Measurements from ENCODE around the gene YY1.

The YY1 gene

DNA sequence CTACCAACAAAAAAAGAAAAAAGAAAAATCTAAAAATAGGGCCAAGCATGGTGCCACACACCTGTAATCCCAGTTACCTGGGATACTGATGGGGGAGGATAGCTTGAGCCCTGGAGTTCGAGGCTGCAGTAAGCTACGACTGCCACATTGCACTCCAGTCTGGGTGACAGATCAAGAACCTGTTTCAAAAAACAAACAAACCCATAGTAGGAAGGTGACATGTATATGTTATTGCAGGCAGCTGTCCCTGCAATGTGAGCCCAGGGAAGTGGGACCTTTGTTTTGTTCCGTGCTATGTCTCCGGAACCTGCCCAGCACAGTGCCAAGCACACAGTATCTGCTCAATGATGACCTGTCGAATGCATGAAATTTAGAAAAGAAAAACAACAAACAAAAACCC, 37.2 kb upstream of the YY1 start (continued):
- TF ChIP-seq, protein P1, sequence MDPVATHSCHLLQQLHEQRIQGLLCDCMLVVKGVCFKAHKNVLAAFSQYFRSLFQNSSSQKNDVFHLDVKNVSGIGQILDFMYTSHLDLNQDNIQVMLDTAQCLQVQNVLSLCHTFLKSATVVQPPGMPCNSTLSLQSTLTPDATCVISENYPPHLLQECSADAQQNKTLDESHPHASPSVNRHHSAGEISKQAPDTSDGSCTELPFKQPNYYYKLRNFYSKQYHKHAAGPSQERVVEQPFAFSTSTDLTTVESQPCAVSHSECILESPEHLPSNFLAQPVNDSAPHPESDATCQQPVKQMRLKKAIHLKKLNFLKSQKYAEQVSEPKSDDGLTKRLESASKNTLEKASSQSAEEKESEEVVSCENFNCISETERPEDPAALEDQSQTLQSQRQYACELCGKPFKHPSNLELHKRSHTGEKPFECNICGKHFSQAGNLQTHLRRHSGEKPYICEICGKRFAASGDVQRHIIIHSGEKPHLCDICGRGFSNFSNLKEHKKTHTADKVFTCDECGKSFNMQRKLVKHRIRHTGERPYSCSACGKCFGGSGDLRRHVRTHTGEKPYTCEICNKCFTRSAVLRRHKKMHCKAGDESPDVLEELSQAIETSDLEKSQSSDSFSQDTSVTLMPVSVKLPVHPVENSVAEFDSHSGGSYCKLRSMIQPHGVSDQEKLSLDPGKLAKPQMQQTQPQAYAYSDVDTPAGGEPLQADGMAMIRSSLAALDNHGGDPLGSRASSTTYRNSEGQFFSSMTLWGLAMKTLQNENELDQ (tag by site-specific recombination; IDR thresholded peaks at IDR 0.05; ENCODE audit: low read depth) = no peak
- TF ChIP-seq, protein P2, sequence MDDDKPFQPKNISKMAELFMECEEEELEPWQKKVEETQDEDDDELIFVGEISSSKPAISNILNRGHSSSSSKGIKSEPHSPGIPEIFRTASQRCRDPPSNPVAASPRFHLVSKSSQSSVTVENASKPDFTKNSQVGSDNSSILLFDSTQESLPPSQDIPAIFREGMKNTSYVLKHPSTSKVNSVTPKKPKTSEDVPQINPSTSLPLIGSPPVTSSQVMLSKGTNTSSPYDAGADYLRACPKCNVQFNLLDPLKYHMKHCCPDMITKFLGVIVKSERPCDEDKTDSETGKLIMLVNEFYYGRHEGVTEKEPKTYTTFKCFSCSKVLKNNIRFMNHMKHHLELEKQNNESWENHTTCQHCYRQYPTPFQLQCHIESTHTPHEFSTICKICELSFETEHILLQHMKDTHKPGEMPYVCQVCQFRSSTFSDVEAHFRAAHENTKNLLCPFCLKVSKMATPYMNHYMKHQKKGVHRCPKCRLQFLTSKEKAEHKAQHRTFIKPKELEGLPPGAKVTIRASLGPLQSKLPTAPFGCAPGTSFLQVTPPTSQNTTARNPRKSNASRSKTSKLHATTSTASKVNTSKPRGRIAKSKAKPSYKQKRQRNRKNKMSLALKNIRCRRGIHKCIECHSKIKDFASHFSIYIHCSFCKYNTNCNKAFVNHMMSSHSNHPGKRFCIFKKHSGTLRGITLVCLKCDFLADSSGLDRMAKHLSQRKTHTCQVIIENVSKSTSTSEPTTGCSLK (tag by site-specific recombination; IDR thresholded peaks at IDR 0.05) = no peak
- TF ChIP-seq KLF1 (tag by site-specific recombination; IDR thresholded peaks at IDR 0.05) = no peak
- TF ChIP-seq, protein P3, sequence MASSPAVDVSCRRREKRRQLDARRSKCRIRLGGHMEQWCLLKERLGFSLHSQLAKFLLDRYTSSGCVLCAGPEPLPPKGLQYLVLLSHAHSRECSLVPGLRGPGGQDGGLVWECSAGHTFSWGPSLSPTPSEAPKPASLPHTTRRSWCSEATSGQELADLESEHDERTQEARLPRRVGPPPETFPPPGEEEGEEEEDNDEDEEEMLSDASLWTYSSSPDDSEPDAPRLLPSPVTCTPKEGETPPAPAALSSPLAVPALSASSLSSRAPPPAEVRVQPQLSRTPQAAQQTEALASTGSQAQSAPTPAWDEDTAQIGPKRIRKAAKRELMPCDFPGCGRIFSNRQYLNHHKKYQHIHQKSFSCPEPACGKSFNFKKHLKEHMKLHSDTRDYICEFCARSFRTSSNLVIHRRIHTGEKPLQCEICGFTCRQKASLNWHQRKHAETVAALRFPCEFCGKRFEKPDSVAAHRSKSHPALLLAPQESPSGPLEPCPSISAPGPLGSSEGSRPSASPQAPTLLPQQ (tag by site-specific recombination; IDR thresholded peaks at IDR 0.05) = no peak
- TF ChIP-seq, protein P4, sequence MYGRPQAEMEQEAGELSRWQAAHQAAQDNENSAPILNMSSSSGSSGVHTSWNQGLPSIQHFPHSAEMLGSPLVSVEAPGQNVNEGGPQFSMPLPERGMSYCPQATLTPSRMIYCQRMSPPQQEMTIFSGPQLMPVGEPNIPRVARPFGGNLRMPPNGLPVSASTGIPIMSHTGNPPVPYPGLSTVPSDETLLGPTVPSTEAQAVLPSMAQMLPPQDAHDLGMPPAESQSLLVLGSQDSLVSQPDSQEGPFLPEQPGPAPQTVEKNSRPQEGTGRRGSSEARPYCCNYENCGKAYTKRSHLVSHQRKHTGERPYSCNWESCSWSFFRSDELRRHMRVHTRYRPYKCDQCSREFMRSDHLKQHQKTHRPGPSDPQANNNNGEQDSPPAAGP (tag by site-specific recombination; IDR thresholded peaks at IDR 0.05) = no peak
- TF ChIP-seq, protein P5, sequence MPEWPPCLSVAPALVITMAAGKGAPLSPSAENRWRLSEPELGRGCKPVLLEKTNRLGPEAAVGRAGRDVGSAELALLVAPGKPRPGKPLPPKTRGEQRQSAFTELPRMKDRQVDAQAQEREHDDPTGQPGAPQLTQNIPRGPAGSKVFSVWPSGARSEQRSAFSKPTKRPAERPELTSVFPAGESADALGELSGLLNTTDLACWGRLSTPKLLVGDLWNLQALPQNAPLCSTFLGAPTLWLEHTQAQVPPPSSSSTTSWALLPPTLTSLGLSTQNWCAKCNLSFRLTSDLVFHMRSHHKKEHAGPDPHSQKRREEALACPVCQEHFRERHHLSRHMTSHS (tag by site-specific recombination; IDR thresholded peaks at IDR 0.05) = no peak

DNA sequence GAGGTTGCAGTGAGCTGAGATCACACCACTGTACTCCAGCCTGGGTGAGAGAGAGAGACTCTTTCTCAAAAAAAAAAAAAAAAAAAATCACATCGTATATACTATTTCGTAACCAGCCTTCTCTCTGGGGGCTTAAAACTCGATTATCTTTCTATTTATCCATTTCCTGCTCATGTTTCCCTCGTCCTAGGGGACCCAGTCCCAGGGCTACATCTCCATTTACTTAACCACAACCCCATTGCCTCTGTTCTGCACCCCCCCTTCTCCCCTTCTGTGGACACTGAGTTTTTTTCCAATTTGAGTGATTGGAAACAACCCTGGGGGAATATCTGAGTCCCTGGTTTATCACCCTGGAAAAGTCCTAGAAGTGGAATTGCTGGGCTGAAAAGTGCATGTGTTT, 36.2 kb upstream of the YY1 start:
- CTCF ChIA-PET = interaction anchor here (5.1 kb wide), 1 partner anchor 9 kb away, joined by 32 read pairs; no protein-coding TSS in a partner anchor
- Histone ChIP-seq H3K9me3 (ENCODE audit: control insufficient read depth, insufficient read depth, low read depth, low read length) (no peaks in the 10 kb centered on the region), H3K36me3 (ENCODE audit: control insufficient read depth in 2 of 2, insufficient read depth in 1 of 2, low read length in 2 of 2) (no peaks in the 10 kb centered on the region), H3K4me1 (ENCODE audit: control insufficient read depth, insufficient read depth, low read length) (no peaks in the 10 kb centered on the region), H3K27ac (ENCODE audit: extremely low read depth, low read depth, low read length) (no peak overlapping the region), H3K4me3 (ENCODE audit: low read depth, low read length) (no peak overlapping the region)
- POLR2A ChIA-PET = no interaction called here
- TF ChIP-seq ZNF239 (tag by site-specific recombination; IDR thresholded peaks at IDR 0.05) (no peak), GLIS2 (tag by site-specific recombination; IDR thresholded peaks at IDR 0.05) (no peak), ZSCAN16 (tag by site-specific recombination; IDR thresholded peaks at IDR 0.05) (no peak), ZNF707 (tag by site-specific recombination; IDR thresholded peaks at IDR 0.05) (no peak), HOXD13 (CRISPR knock-in tag; IDR thresholded peaks at IDR 0.05; ENCODE audit: borderline replicate concordance) (no peak), KLF16 (tag by site-specific recombination; IDR thresholded peaks at IDR 0.05) (no peak), ZNF747 (tag by site-specific recombination; IDR thresholded peaks at IDR 0.05) (no peak), ZNF510 (tag by site-specific recombination; IDR thresholded peaks at IDR 0.05; ENCODE audit: insufficient replicate concordance) (no peak), ZNF23 (tag by site-specific recombination; IDR thresholded peaks at IDR 0.05; ENCODE audit: borderline replicate concordance) (no peak), ZNF560 (tag by site-specific recombination; IDR thresholded peaks at IDR 0.05; ENCODE audit: borderline replicate concordance) (no peak), SP3 (tag by site-specific recombination; IDR thresholded peaks at IDR 0.05) (no peak), ZNF658 (tag by site-specific recombination; IDR thresholded peaks at IDR 0.05) (no peak), ZNF24 (tag by site-specific recombination; IDR thresholded peaks at IDR 0.05) (no peak), ZNF555 (tag by site-specific recombination; conservative IDR thresholded peaks at IDR 0.05) (no peak), ZNF549 (tag by site-specific recombination; IDR thresholded peaks at IDR 0.05) (no peak), OSR2 (tag by site-specific recombination; IDR thresholded peaks at IDR 0.05) (no peak), ZNF610 (tag by site-specific recombination; IDR thresholded peaks at IDR 0.05; ENCODE audit: borderline replicate concordance) (no peak)
- TF ChIP-seq, protein P6, sequence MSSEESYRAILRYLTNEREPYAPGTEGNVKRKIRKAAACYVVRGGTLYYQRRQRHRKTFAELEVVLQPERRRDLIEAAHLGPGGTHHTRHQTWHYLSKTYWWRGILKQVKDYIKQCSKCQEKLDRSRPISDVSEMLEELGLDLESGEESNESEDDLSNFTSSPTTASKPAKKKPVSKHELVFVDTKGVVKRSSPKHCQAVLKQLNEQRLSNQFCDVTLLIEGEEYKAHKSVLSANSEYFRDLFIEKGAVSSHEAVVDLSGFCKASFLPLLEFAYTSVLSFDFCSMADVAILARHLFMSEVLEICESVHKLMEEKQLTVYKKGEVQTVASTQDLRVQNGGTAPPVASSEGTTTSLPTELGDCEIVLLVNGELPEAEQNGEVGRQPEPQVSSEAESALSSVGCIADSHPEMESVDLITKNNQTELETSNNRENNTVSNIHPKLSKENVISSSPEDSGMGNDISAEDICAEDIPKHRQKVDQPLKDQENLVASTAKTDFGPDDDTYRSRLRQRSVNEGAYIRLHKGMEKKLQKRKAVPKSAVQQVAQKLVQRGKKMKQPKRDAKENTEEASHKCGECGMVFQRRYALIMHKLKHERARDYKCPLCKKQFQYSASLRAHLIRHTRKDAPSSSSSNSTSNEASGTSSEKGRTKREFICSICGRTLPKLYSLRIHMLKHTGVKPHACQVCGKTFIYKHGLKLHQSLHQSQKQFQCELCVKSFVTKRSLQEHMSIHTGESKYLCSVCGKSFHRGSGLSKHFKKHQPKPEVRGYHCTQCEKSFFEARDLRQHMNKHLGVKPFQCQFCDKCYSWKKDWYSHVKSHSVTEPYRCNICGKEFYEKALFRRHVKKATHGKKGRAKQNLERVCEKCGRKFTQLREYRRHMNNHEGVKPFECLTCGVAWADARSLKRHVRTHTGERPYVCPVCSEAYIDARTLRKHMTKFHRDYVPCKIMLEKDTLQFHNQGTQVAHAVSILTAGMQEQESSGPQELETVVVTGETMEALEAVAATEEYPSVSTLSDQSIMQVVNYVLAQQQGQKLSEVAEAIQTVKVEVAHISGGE (tag by site-specific recombination; conservative IDR thresholded peaks at IDR 0.05; ENCODE audit: low read depth) = no peak

Measured in HEK293 (cell line).